Neural cell (in vitro differentiated cells): ENCODE measurements around the gene H19. TPM values are rescaled to one million over a fixed set of nuclear protein-coding genes. Genes with fewer than 3 reads are reported as not detected.

Experiments used
- H2AFZ ChIP-seq: fragments of 200-600, 300-800 bp; sonication (generic), shearing (Covaris generic); 2 replicates; pipeline ENCODE4 v1.6.0; 2014; ENCODE audit warnings: low read depth, mild to moderate bottlenecking, antibody characterized with exemption, low read length, moderate library complexity
- H3F3A ChIP-seq: fragments of 200-600 bp; shearing (Covaris generic); 2 replicates; pipeline ENCODE4 v1.6.1; 2016; ENCODE audit warnings: mild to moderate bottlenecking, moderate library complexity, mixed read lengths, antibody characterized with exemption, low read length; ENCODE audit not compliant: insufficient read depth, poor library complexity, severe bottlenecking
- H3K27ac ChIP-seq: fragments of 200-600, 300-800 bp; sonication (generic), shearing (Covaris generic); 2 replicates; pipeline ENCODE4 v1.5.1; 2014; ENCODE audit warnings: mild to moderate bottlenecking, low read length, moderate library complexity
- H3K27me3 ChIP-seq: fragments of 300-800, 200-600 bp; sonication (generic), shearing (Covaris generic); 2 replicates; pipeline ENCODE4 v1.6.0; 2014; ENCODE audit warnings: mild to moderate bottlenecking, low read depth, low read length, moderate library complexity; ENCODE audit not compliant: insufficient read depth
- H3K36me3 ChIP-seq: fragments of 300-800, 200-600 bp; sonication (generic), shearing (Covaris generic); 2 replicates; pipeline ENCODE4 v1.5.1; 2014; ENCODE audit warnings: mild to moderate bottlenecking, antibody characterized with exemption, low read length, moderate library complexity; ENCODE audit not compliant: insufficient read depth
- H3K4me2 ChIP-seq: fragments of 300-800, 200-600 bp; sonication (generic), shearing (Covaris generic); 2 replicates; pipeline ENCODE4 v1.6.0; 2014; ENCODE audit warnings: mild to moderate bottlenecking, low read length
- H3K4me3 ChIP-seq: fragments of 300-800, 200-600 bp; sonication (generic), shearing (Covaris generic); 2 replicates; pipeline ENCODE4 v1.5.1; 2014; ENCODE audit warnings: mild to moderate bottlenecking, low read length, moderate library complexity
- H3K79me2 ChIP-seq: fragments of 200-600 bp; shearing (Covaris generic); replicated peaks from 2 replicates; pipeline ENCODE4 v1.6.0; 2014; ENCODE audit warnings: mild to moderate bottlenecking, low read length, moderate library complexity; ENCODE audit not compliant: insufficient read depth
- H3K9ac ChIP-seq: fragments of 300-800, 200-600 bp; sonication (generic), shearing (Covaris generic); 2 replicates; pipeline ENCODE4 v1.6.1; 2016; ENCODE audit warnings: mild to moderate bottlenecking, low read length, mixed read lengths
- H3K9me2 ChIP-seq: fragments of 200-600 bp; shearing (Covaris generic); 2 replicates; pipeline ENCODE4 v1.6.1; 2016; ENCODE audit warnings: mild to moderate bottlenecking, low read length, mixed read lengths; ENCODE audit not compliant: insufficient read depth
- H3K9me3 ChIP-seq: fragments of 200-600, 300-800 bp; sonication (generic), shearing (Covaris generic); 2 replicates; pipeline ENCODE4 v1.6.1; 2016; ENCODE audit warnings: mild to moderate bottlenecking, mixed run types, low read length, moderate library complexity, mixed read lengths
- H4K20me1 ChIP-seq: fragments of 200-600 bp; shearing (Covaris generic); 2 replicates; pipeline ENCODE4 v1.6.1; 2016; ENCODE audit warnings: mild to moderate bottlenecking, mixed run types; ENCODE audit not compliant: insufficient read depth
- CTCF ChIP-seq: fragments of 450-650 bp; IDR thresholded peaks from 2 replicates; pipeline ENCODE4 v1.5.1; 2014; ENCODE audit warnings: antibody characterized with exemption, mild to moderate bottlenecking, moderate library complexity; ENCODE audit not compliant: poor library complexity, severe bottlenecking
- EP300 ChIP-seq: fragments of 450-650 bp; conservative IDR thresholded peaks from 2 replicates; pipeline ENCODE4 v1.6.1; 2014; ENCODE audit warnings: antibody characterized with exemption, mild to moderate bottlenecking, moderate library complexity; ENCODE audit not compliant: poor library complexity, severe bottlenecking
- EZH2 ChIP-seq: fragments of 200-600, 300-800 bp; shearing (Covaris generic), sonication (generic); IDR thresholded peaks from 2 replicates; pipeline ENCODE4 v1.6.1; 2014; ENCODE audit warnings: antibody characterized with exemption, low read length, borderline replicate concordance, mild to moderate bottlenecking; ENCODE audit not compliant: insufficient read depth, poor library complexity, severe bottlenecking
- MXI1 ChIP-seq: fragments of 450-650 bp; conservative IDR thresholded peaks from 2 replicates; pipeline ENCODE4 v1.6.1; 2014; ENCODE audit warnings: antibody characterized with exemption, mild to moderate bottlenecking; ENCODE audit not compliant: poor library complexity, severe bottlenecking
- POLR2AphosphoS5 ChIP-seq: IDR thresholded peaks from 2 replicates; pipeline ENCODE4 v1.6.1; 2012
- RAD21 ChIP-seq: fragments of 450-650 bp; conservative IDR thresholded peaks from 2 replicates; pipeline ENCODE4 v1.6.1; 2014; ENCODE audit warnings: antibody characterized with exemption, mild to moderate bottlenecking, moderate library complexity
- REST ChIP-seq: IDR thresholded peaks from 2 replicates; pipeline ENCODE4 v1.6.1; 2012; ENCODE audit warnings: borderline replicate concordance
- SMC3 ChIP-seq: fragments of 450-650 bp; conservative IDR thresholded peaks from 2 replicates; pipeline ENCODE4 v1.6.1; 2014; ENCODE audit warnings: antibody characterized with exemption, mild to moderate bottlenecking, moderate library complexity; ENCODE audit not compliant: poor library complexity
- TAF1 ChIP-seq: IDR thresholded peaks from 2 replicates; pipeline ENCODE4 v1.6.1; 2012; ENCODE audit warnings: low read depth
- polyA plus RNA-seq: library from polyadenylated mRNA; depleted of rRNA; stranded (reverse); fragments of >200 nt; gene quantifications from 2 replicates; pipeline ENCODE4 v1.2.3, GENCODE V29; 2014

H19 gene
- polyA plus RNA-seq, 1 donor from 2014 or later = not detected

- H3K36me3 ChIP-seq = no peaks in the 10 kb centered on the region
- H3K9me2 ChIP-seq = no peaks in the 10 kb centered on the region
- no peaks in the 10 kb centered on the region for H4K20me1 ChIP-seq
- no peak overlapping the region for H2AFZ ChIP-seq
- H3K9me3 ChIP-seq = no peaks in the 10 kb centered on the region
- H3K4me2 ChIP-seq = no peak overlapping the region
- no peak overlapping the region for H3K4me3 ChIP-seq
- H3K79me2 ChIP-seq = no peaks in the 10 kb centered on the region
- no peak for TF ChIP-seq SMC3
- no peak for TF ChIP-seq CTCF
- TF ChIP-seq MXI1 = no peak
- no peak for TF ChIP-seq TAF1
- TF ChIP-seq REST = no peak
- no peak for TF ChIP-seq POLR2AphosphoS5
- no peak for TF ChIP-seq EZH2
- no peak for TF ChIP-seq RAD21
- TF ChIP-seq EP300 = no peak
- H3K27me3 ChIP-seq = no peaks in the 10 kb centered on the region
- H3K9ac ChIP-seq = no peak overlapping the region
- H3K27ac ChIP-seq = no peak overlapping the region
- no peaks in the 10 kb centered on the region for H3F3A ChIP-seq
Measured at GRCh38 chr11:1998290-1998689, 648 bp upstream of the H19 start.

- Histone ChIP-seq H2AFZ (no peak overlapping the region), H3K79me2 (no peaks in the 10 kb centered on the region), H3K4me3 (no peak overlapping the region), H4K20me1 (no peaks in the 10 kb centered on the region), H3K9me3 (no peaks in the 10 kb centered on the region), H3F3A (no peaks in the 10 kb centered on the region), H3K9ac (no peak overlapping the region), H3K27me3 (no peaks in the 10 kb centered on the region), H3K9me2 (no peaks in the 10 kb centered on the region), H3K27ac (no peak overlapping the region), H3K4me2 (no peak overlapping the region), H3K36me3 (no peaks in the 10 kb centered on the region)
- no peak for TF ChIP-seq RAD21
- TF ChIP-seq EP300 = no peak
- TF ChIP-seq EZH2 = no peak
- TF ChIP-seq TAF1 = no peak
- TF ChIP-seq SMC3 = no peak
- TF ChIP-seq REST = no peak
- no peak for TF ChIP-seq POLR2AphosphoS5
- TF ChIP-seq MXI1 = no peak
- no peak for TF ChIP-seq CTCF
Measured at GRCh38 chr11:1994121-1994520, 3.5 kb downstream of the H19 start.
